Mucosa of rectum (tissue), 2 donors: ENCODE measurements around the gene TM4SF4.

ENCODE experiments used
- H3K27ac ChIP-seq, 2 donors: one replicate each; pipeline ENCODE4 v1.7.0; 2013; ENCODE audit warnings: inconsistent platforms in 2 of 2, low read depth in 2 of 2, low read length in 2 of 2
- H3K27me3 ChIP-seq, 2 donors: one replicate each; pipeline ENCODE4 v1.7.0; 2013; ENCODE audit warnings: low read length in 2 of 2; ENCODE audit not compliant: control insufficient read depth in 2 of 2, insufficient read depth in 2 of 2
- H3K36me3 ChIP-seq, 2 donors: one replicate each; pipeline ENCODE4 v1.7.0; 2013; ENCODE audit warnings: low read length in 2 of 2; ENCODE audit not compliant: control insufficient read depth in 2 of 2, insufficient read depth in 2 of 2
- H3K4me1 ChIP-seq, 2 donors: one replicate each; pipeline ENCODE4 v1.7.0; 2013; ENCODE audit warnings: low read length in 2 of 2, mild to moderate bottlenecking in 1 of 2; ENCODE audit not compliant: control insufficient read depth in 2 of 2, insufficient read depth in 2 of 2
- H3K4me3 ChIP-seq, 2 donors: one replicate each; pipeline ENCODE4 v1.7.0; 2013; ENCODE audit warnings: low read length in 2 of 2
- H3K9ac ChIP-seq, 2 donors: one replicate each; pipeline ENCODE4 v1.7.0; 2013; ENCODE audit warnings: low read length in 2 of 2, low read depth in 1 of 2, mild to moderate bottlenecking in 1 of 2
- H3K9me3 ChIP-seq, 2 donors: one replicate each; pipeline ENCODE4 v1.7.0; 2013; ENCODE audit warnings: low read length in 2 of 2; ENCODE audit not compliant: control insufficient read depth in 2 of 2
- donor health status: healthy.
- donor health status: Normal muscosa, but diverticular disease.

The TM4SF4 gene

DNA sequence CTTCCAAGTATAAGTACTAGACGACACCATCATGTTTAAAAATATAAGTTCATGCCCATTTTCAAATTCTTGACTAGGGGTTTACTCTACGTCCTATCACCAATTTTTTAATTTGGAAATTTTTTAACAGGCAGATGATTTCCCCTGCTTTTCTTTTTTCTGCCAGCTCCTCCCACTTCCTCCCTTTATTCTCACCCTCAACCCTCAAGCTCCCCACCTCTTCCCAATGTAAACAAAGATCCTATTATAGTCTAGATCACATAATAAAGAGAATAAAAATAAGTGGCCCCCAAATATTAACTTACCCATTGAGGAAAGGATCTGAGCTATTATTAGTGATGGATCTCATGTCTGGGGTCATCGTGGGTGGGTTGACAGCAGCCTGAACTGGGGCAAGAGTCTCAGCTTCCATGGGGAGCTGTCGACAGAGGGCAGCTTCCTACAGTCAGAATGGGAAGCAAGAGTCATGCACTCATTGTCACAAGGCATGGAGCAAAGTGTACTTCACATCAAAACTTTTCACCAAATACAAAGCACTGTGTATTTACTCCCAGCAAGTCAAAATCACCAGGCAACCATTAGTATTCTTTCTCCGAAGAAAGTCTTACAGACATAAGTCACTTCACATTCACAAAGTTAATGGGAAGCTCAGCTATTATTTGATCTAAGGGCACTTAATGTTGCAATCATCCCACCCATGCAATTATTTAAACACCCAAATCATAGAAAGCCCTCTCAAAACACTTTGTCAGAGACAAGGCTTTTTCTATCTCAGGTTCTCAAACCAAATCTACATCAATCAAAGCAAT, 53.2 kb downstream of the TM4SF4 start:
- Histone ChIP-seq H3K9ac (no peak overlapping the region), H3K27me3 (no peaks in the 10 kb centered on the region), H3K9me3 (no peaks in the 10 kb centered on the region), H3K4me3 (no peak overlapping the region), H3K27ac (no peak overlapping the region), H3K36me3 (no peaks in the 10 kb centered on the region), H3K4me1 (peaks cover 1 to 10% of the 10 kb centered on the region in 2 donors)

- no peaks in the 10 kb centered on the region for H3K9me3 ChIP-seq
- H3K27ac ChIP-seq: no peak overlapping the region
- H3K27me3 ChIP-seq: no peaks in the 10 kb centered on the region
- H3K9ac ChIP-seq: no peak overlapping the region
- peaks cover 3 to 12% of the 10 kb centered on the region in 2 donors for H3K4me1 ChIP-seq
- no peaks in the 10 kb centered on the region for H3K36me3 ChIP-seq
- H3K4me3 ChIP-seq: no peak overlapping the region
These were observed 53.8 kb downstream of the TM4SF4 start for GRCh38 chr3:149528340-149528650.

GRCh38 chr3:149529099-149529498, 54.6 kb downstream of the TM4SF4 start:
- Histone ChIP-seq H3K9me3 (no peaks in the 10 kb centered on the region), H3K36me3 (no peaks in the 10 kb centered on the region), H3K4me3 (no peak overlapping the region), H3K4me1 (peaks cover 3 to 12% of the 10 kb centered on the region in 2 donors), H3K9ac (no peak overlapping the region), H3K27ac (no peak overlapping the region), H3K27me3 (no peaks in the 10 kb centered on the region)

DNA sequence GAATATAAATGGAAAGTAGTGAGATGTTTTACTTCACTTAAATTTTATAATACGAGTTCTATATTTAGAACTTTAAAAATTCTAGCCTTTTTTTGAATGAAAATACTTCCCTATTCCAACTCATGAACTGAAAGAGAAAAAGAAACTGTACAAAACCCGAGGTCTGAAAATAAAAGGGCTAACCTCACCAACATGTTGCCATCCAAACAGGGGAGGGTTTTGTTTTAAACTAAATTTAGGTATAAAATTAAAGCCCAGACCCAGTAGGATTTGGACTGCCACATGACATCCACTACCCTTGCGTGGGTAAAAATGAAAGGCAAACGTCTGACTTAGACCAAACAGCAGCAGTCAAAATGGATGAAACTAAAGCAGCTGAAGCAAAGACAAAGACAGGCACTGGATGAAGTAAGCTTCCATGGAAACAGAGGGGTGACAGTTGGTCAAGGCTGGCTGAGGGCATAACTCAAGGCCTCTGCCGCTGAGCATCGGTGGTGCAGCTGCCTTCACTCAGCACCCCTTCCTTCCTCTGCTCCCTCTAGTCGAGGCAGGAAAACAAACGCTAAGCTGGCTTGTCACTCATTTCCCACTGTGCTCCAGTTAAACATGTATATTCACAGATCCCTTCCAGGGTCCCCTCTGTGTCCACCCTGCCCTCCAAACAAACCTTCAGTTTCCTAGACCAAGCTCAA, 58.1 kb downstream of the TM4SF4 start:
- no peaks in the 10 kb centered on the region for H3K9me3 ChIP-seq
- H3K9ac ChIP-seq: no peak overlapping the region
- peaks cover 0 to 3% of the 10 kb centered on the region in 2 donors for H3K27me3 ChIP-seq
- peaks cover 3 to 16% of the 10 kb centered on the region in 2 donors for H3K4me1 ChIP-seq
- no peaks in the 10 kb centered on the region for H3K36me3 ChIP-seq
- H3K27ac ChIP-seq: no peak overlapping the region
- H3K4me3 ChIP-seq: peak overlapping the region in 1 of 2 donors; percentile 17

GRCh38 chr3:149534082-149534481, 59.6 kb downstream of the TM4SF4 start:
- Histone ChIP-seq H3K27me3 (peaks cover 0 to 3% of the 10 kb centered on the region in 2 donors), H3K4me1 (peaks cover 3 to 8% of the 10 kb centered on the region in 2 donors), H3K36me3 (no peaks in the 10 kb centered on the region), H3K27ac (no peak overlapping the region), H3K4me3 (no peak overlapping the region), H3K9ac (no peak overlapping the region), H3K9me3 (no peaks in the 10 kb centered on the region)

- Histone ChIP-seq H3K9ac (no peak overlapping the region), H3K4me1 (peaks cover 3 to 8% of the 10 kb centered on the region in 2 donors), H3K27me3 (peaks cover 0 to 3% of the 10 kb centered on the region in 2 donors), H3K4me3 (no peak overlapping the region), H3K36me3 (no peaks in the 10 kb centered on the region), H3K9me3 (no peaks in the 10 kb centered on the region), H3K27ac (peak overlapping the region; percentile 9 to 32)
These were observed 60.3 kb downstream of the TM4SF4 start for GRCh38 chr3:149534671-149535332.

DNA sequence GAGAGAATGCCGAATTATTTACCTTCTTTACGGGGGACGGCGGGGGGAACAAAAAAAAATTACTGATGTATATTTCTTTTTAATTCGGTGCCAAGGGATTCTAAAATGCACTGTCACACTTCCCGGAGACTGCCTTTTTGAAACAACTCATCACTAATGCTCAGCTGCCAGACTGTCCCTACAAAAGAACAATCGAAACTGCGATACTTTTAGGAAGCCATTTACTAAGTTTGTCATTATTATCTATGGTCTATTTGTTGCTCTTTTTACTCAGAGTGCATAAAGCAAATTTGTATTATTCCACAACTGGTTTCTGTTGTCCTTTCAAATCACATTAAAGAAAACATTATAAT, 60.8 kb downstream of the TM4SF4 start:
- peaks cover 3 to 8% of the 10 kb centered on the region in 2 donors for H3K4me1 ChIP-seq
- H3K9ac ChIP-seq: no peak overlapping the region

GRCh38 chr3:149536429-149536828, 61.9 kb downstream of the TM4SF4 start:
- no peak overlapping the region for H3K4me3 ChIP-seq
- H3K4me1 ChIP-seq: peaks cover 3 to 8% of the 10 kb centered on the region in 2 donors
- H3K27ac ChIP-seq: no peak overlapping the region
- H3K27me3 ChIP-seq: peaks cover 0 to 3% of the 10 kb centered on the region in 2 donors
- H3K36me3 ChIP-seq: no peaks in the 10 kb centered on the region
- H3K9me3 ChIP-seq: no peaks in the 10 kb centered on the region
- no peak overlapping the region for H3K9ac ChIP-seq

More for the DNA sequence above, 60.8 kb downstream of the TM4SF4 start:
- H3K27ac ChIP-seq: peak overlapping the region in 1 of 2 donors; percentile 32
- H3K27me3 ChIP-seq: peaks cover 0 to 3% of the 10 kb centered on the region in 2 donors
- H3K36me3 ChIP-seq: no peaks in the 10 kb centered on the region
- no peak overlapping the region for H3K4me3 ChIP-seq
- H3K9me3 ChIP-seq: no peaks in the 10 kb centered on the region

GRCh38 chr3:149538371-149538770, 63.9 kb downstream of the TM4SF4 start:
- H3K9me3 ChIP-seq: no peaks in the 10 kb centered on the region
- no peak overlapping the region for H3K4me3 ChIP-seq
- H3K9ac ChIP-seq: no peak overlapping the region
- no peaks in the 10 kb centered on the region for H3K36me3 ChIP-seq
- H3K27ac ChIP-seq: no peak overlapping the region
- H3K4me1 ChIP-seq: peaks cover 0 to 4% of the 10 kb centered on the region in 2 donors
- H3K27me3 ChIP-seq: peaks cover 0 to 6% of the 10 kb centered on the region in 2 donors

GRCh38 chr3:149541091-149541491, 66.6 kb downstream of the TM4SF4 start:
- no peaks in the 10 kb centered on the region for H3K9me3 ChIP-seq

More at GRCh38 chr3:149541091-149541491, 66.6 kb downstream of the TM4SF4 start:
- Histone ChIP-seq H3K27me3 (peaks cover 0 to 3% of the 10 kb centered on the region in 2 donors), H3K27ac (no peak overlapping the region), H3K4me1 (no peaks in the 10 kb centered on the region), H3K36me3 (no peaks in the 10 kb centered on the region), H3K9ac (no peak overlapping the region), H3K4me3 (no peak overlapping the region)
